ENCODE measurements around the gene SRSF12.

GRCh38 chr6:89121934-89122333, 4.1 kb upstream of the SRSF12 start:
- TF ChIP-seq ZFPM2 (CRISPR knock-in tag; IDR thresholded peaks at IDR 0.05): no peak
- no peak for TF ChIP-seq SREBF2 (CRISPR knock-in tag; IDR thresholded peaks at IDR 0.05)
- TF ChIP-seq ZNF444 (CRISPR knock-in tag; IDR thresholded peaks at IDR 0.05): no peak
- TF ChIP-seq ZNF232 (CRISPR knock-in tag; IDR thresholded peaks at IDR 0.05): no peak
- no peak for TF ChIP-seq ZSCAN32 (CRISPR knock-in tag; IDR thresholded peaks at IDR 0.05)
- no peak for TF ChIP-seq SP1 (CRISPR knock-in tag; IDR thresholded peaks at IDR 0.05)
- TF ChIP-seq PHF21A (IDR thresholded peaks at IDR 0.05; ENCODE audit: borderline replicate concordance, low read depth): no peak
- no peak for TF ChIP-seq ELF1 (tag; IDR thresholded peaks at IDR 0.05)
- TF ChIP-seq POLR2A (conservative IDR thresholded peaks at IDR 0.05): no peak
- TF ChIP-seq, protein P1, sequence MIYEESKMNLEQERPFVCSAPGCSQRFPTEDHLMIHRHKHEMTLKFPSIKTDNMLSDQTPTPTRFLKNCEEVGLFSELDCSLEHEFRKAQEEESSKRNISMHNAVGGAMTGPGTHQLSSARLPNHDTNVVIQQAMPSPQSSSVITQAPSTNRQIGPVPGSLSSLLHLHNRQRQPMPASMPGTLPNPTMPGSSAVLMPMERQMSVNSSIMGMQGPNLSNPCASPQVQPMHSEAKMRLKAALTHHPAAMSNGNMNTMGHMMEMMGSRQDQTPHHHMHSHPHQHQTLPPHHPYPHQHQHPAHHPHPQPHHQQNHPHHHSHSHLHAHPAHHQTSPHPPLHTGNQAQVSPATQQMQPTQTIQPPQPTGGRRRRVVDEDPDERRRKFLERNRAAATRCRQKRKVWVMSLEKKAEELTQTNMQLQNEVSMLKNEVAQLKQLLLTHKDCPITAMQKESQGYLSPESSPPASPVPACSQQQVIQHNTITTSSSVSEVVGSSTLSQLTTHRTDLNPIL (CRISPR knock-in tag; IDR thresholded peaks at IDR 0.05): no peak
- TF ChIP-seq CTCF (IDR thresholded peaks at IDR 0.05 in 2 of 3, conservative IDR thresholded peaks at IDR 0.05 in 1 of 3; ENCODE audit: insufficient read depth in 2 of 3, low read depth in 1 of 3, low read length in 3 of 3): no peak

Measured in K562 (cell line).